H9 (cell line): ENCODE measurements around the gene CABP7. TPM values are rescaled to one million over a fixed set of nuclear protein-coding genes. Genes with fewer than 3 reads are reported as not detected.

Source experiments
- DNase-seq: peaks from one replicate; pipeline ENCODE4 v3.0.0-alpha.2; 2017
- H2AFZ ChIP-seq: one replicate; pipeline ENCODE4 v1.6.1; 2013; ENCODE audit warnings: mild to moderate bottlenecking, low read length, control low read depth, moderate library complexity
- H2AK5ac ChIP-seq: 2 replicates; pipeline ENCODE4 v1.6.1; 2013; ENCODE audit warnings: low read length, control low read depth, mixed read lengths; ENCODE audit not compliant: insufficient read length
- H2BK120ac ChIP-seq: one replicate; pipeline ENCODE4 v1.6.1; 2013; ENCODE audit warnings: low read depth, mild to moderate bottlenecking, low read length, control low read depth, inconsistent platforms; ENCODE audit not compliant: poor library complexity, severe bottlenecking
- H2BK12ac ChIP-seq: 2 replicates; pipeline ENCODE4 v1.6.1; 2013; ENCODE audit warnings: low read length, control low read depth, mixed read lengths, low read depth; ENCODE audit not compliant: insufficient read length
- H2BK15ac ChIP-seq: 2 replicates; pipeline ENCODE4 v1.6.1; 2013; ENCODE audit warnings: low read depth, low read length, control low read depth
- H2BK20ac ChIP-seq: one replicate; pipeline ENCODE4 v1.6.1; 2013; ENCODE audit warnings: low read depth, mild to moderate bottlenecking, low read length, control low read depth, inconsistent platforms; ENCODE audit not compliant: poor library complexity, severe bottlenecking
- H2BK5ac ChIP-seq: 2 replicates; pipeline ENCODE4 v1.6.1; 2013; ENCODE audit warnings: low read length, control low read depth, mixed read lengths; ENCODE audit not compliant: insufficient read length
- H3K14ac ChIP-seq: 2 replicates; pipeline ENCODE4 v1.6.1; 2013; ENCODE audit warnings: low read length, control low read depth; ENCODE audit not compliant: insufficient read depth
- H3K18ac ChIP-seq: 2 replicates; pipeline ENCODE4 v1.6.1; 2013; ENCODE audit warnings: low read depth, mild to moderate bottlenecking, mixed read lengths, low read length, control low read depth; ENCODE audit not compliant: insufficient read length
- H3K23ac ChIP-seq: 2 replicates; pipeline ENCODE4 v1.6.1; 2013; ENCODE audit warnings: low read length, control low read depth, mixed read lengths, low read depth; ENCODE audit not compliant: insufficient read length
- H3K23me2 ChIP-seq: 2 replicates; pipeline ENCODE4 v1.6.1; 2013; ENCODE audit warnings: low read depth, mild to moderate bottlenecking, mixed read lengths, low read length, control low read depth; ENCODE audit not compliant: insufficient read length, poor library complexity, severe bottlenecking
- H3K27ac ChIP-seq: 2 replicates; pipeline ENCODE4 v1.5.1; 2013; ENCODE audit warnings: low read length, control low read depth, mixed read lengths, low read depth; ENCODE audit not compliant: insufficient read length
- H3K27me3 ChIP-seq: 2 replicates; pipeline ENCODE4 v1.6.1; 2013; ENCODE audit warnings: low read length, control low read depth, inconsistent platforms; ENCODE audit not compliant: insufficient read depth
- H3K4ac ChIP-seq: 2 replicates; pipeline ENCODE4 v1.6.1; 2013; ENCODE audit warnings: low read depth, mild to moderate bottlenecking, control low read depth, inconsistent platforms, low read length, moderate library complexity
- H3K4me1 ChIP-seq: 2 replicates; pipeline ENCODE4 v1.6.1; 2013; ENCODE audit warnings: low read length, control low read depth, inconsistent platforms; ENCODE audit not compliant: insufficient read depth
- H3K4me2 ChIP-seq: 2 replicates; pipeline ENCODE4 v1.6.1; 2013; ENCODE audit warnings: low read length, control low read depth, mixed read lengths; ENCODE audit not compliant: insufficient read length, insufficient read depth
- H3K56ac ChIP-seq: 2 replicates; pipeline ENCODE4 v1.6.1; 2013; ENCODE audit warnings: low read depth, mild to moderate bottlenecking, mixed read lengths, low read length, control low read depth; ENCODE audit not compliant: insufficient read length
- H3K79me1 ChIP-seq: 2 replicates; pipeline ENCODE4 v1.6.1; 2013; ENCODE audit warnings: low read depth, mild to moderate bottlenecking, moderate library complexity, low read length, control low read depth, inconsistent platforms; ENCODE audit not compliant: insufficient read depth, poor library complexity, severe bottlenecking
- H3K79me2 ChIP-seq: 2 replicates; pipeline ENCODE4 v1.6.1; 2013; ENCODE audit warnings: low read length, control low read depth, inconsistent platforms; ENCODE audit not compliant: insufficient read depth
- H3K9ac ChIP-seq: 2 replicates; pipeline ENCODE4 v1.6.1; 2013; ENCODE audit warnings: low read length, control low read depth, mixed read lengths; ENCODE audit not compliant: insufficient read length; ENCODE audit errors: extremely low read depth
- H3K9me3 ChIP-seq: one replicate; pipeline ENCODE4 v1.6.1; 2013; ENCODE audit warnings: low read depth, low read length, inconsistent platforms; ENCODE audit not compliant: control insufficient read depth
- H3T11ph ChIP-seq: one replicate; pipeline ENCODE4 v1.6.1; 2013; ENCODE audit warnings: mild to moderate bottlenecking, low read length, control low read depth, inconsistent platforms
- H4K20me1 ChIP-seq: one replicate; pipeline ENCODE4 v1.6.1; 2013; ENCODE audit not compliant: control insufficient read depth, insufficient read length, insufficient read depth
- H4K5ac ChIP-seq: 2 replicates; pipeline ENCODE4 v1.6.1; 2013; ENCODE audit warnings: low read depth, mild to moderate bottlenecking, mixed read lengths, low read length, control low read depth; ENCODE audit not compliant: insufficient read length
- H4K8ac ChIP-seq: replicated peaks from 2 replicates; pipeline ENCODE4 v1.6.1; 2013; ENCODE audit warnings: low read length, control low read depth, mixed read lengths, low read depth; ENCODE audit not compliant: insufficient read length
- H4K91ac ChIP-seq: 2 replicates; pipeline ENCODE4 v1.6.1; 2013; ENCODE audit warnings: low read depth, mild to moderate bottlenecking, moderate library complexity, mixed read lengths, low read length, control low read depth; ENCODE audit not compliant: insufficient read length
- H3K27ac Mint-ChIP-seq, 3 experiments: 2 replicates in 2 of 3; 3 replicates in 1 of 3; pipeline ENCODE4 v1.8.0; 2020 to 2021; ENCODE audit warnings: mixed read lengths in 3 of 3, mild to moderate bottlenecking in 1 of 3, moderate library complexity in 1 of 3
- H3K27me3 Mint-ChIP-seq: 2 replicates; pipeline ENCODE4 v1.8.0; 2021; ENCODE audit warnings: low read depth, mild to moderate bottlenecking, moderate library complexity, mixed read lengths
- H3K36me3 Mint-ChIP-seq, 3 experiments: 2 replicates in 2 of 3; 3 replicates in 1 of 3; pipeline ENCODE4 v1.8.0; 2020 to 2021; ENCODE audit warnings: low read depth in 3 of 3, mixed read lengths in 3 of 3; ENCODE audit not compliant: insufficient read depth in 1 of 3
- H3K4me1 Mint-ChIP-seq, 2 experiments: 2 replicates each; pipeline ENCODE4 v1.8.0; 2020; ENCODE audit warnings: mixed read lengths in 2 of 2
- H3K4me3 Mint-ChIP-seq, 2 experiments: 2 replicates in 1 of 2; 3 replicates in 1 of 2; pipeline ENCODE4 v1.8.0; 2020 to 2021; ENCODE audit warnings: mild to moderate bottlenecking in 2 of 2, mixed read lengths in 2 of 2, moderate library complexity in 1 of 2
- H3K9me3 Mint-ChIP-seq, 2 experiments: 2 replicates in 1 of 2; 3 replicates in 1 of 2; pipeline ENCODE4 v1.8.0; 2020; ENCODE audit warnings: mild to moderate bottlenecking in 2 of 2, mixed read lengths in 2 of 2, moderate library complexity in 1 of 2
- WGBS: extraction: QIAGEN DNeasy Blood & Tissue Kit; methylation state at CpG from one replicate; pipeline ENCODE4 v1.1.7; 2013; ENCODE audit warnings: missing lambda C conversion rate, low lambda C conversion rate, mixed read lengths; ENCODE audit not compliant: insufficient read length; ENCODE audit errors: extremely low coverage; 5-methylcytosine and 5-hydroxymethylcytosine counted together
- total RNA-seq: library from RNA; stranded (reverse); gene quantifications from 2 replicates; pipeline ENCODE4 v1.2.1, GENCODE V29; 2021
- TF ChIP-seq, protein P1 (sequence below): fragments of 200-600 bp; sonication (generic); conservative IDR thresholded peaks from 3 replicates; pipeline ENCODE4 v1.8.0; 2021; ENCODE audit warnings: antibody characterized with exemption, mild to moderate bottlenecking

CABP7 gene
- total RNA-seq, 1 experiment from 2014 or later, result 0.83 TPM

DNA sequence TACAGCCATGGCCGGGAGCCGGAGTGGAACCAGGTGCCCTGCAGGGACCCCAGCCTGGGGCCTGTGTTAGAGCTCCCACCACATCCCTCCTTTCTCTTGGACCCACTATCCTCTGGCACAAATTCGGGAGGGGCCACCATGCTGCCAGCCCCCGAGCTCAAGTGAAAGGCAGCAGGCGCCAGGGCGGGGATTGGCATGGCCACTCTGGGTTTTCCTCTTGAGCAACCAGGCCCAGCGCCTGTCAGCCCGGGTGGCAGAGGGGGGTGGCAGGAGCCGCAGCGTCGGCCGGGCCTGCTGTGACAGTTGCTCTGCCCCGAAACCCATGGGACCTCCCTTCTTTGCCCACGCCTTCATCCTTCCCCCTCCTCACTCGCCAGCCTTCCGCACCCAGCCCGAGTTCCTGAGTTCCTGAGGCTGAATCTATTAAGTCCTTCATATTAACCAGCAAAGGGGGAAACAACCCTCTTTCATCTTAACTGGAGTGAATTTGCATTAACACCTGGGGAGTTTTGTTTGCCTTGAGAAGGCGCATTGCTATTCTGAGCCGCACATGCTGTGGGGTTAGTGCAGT, 16.8 kb upstream of the CABP7 start:
- H2AFZ ChIP-seq, result no peak overlapping the region
- H3K27me3 Mint-ChIP-seq, result peaks cover 86% of the 10 kb centered on the region
- H3K14ac ChIP-seq, result no peak overlapping the region; the same call in 1 of the 2 replicates
- H3K4ac ChIP-seq, result no peak overlapping the region
- TF ChIP-seq, protein P1, sequence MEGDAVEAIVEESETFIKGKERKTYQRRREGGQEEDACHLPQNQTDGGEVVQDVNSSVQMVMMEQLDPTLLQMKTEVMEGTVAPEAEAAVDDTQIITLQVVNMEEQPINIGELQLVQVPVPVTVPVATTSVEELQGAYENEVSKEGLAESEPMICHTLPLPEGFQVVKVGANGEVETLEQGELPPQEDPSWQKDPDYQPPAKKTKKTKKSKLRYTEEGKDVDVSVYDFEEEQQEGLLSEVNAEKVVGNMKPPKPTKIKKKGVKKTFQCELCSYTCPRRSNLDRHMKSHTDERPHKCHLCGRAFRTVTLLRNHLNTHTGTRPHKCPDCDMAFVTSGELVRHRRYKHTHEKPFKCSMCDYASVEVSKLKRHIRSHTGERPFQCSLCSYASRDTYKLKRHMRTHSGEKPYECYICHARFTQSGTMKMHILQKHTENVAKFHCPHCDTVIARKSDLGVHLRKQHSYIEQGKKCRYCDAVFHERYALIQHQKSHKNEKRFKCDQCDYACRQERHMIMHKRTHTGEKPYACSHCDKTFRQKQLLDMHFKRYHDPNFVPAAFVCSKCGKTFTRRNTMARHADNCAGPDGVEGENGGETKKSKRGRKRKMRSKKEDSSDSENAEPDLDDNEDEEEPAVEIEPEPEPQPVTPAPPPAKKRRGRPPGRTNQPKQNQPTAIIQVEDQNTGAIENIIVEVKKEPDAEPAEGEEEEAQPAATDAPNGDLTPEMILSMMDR, result no peak
- no peak overlapping the region for H4K91ac ChIP-seq
- no peaks in the 10 kb centered on the region for H3K9me3 ChIP-seq
- H2AK5ac ChIP-seq, result no peak overlapping the region
- no peak overlapping the region for H2BK5ac ChIP-seq
- peak overlapping the region; percentile 28 for H3K4me2 ChIP-seq
- no peak overlapping the region for H3K27ac Mint-ChIP-seq
- H3K18ac ChIP-seq, result no peak overlapping the region
- no peaks in the 10 kb centered on the region; a peak in 1 of 7 replicates for H3K36me3 Mint-ChIP-seq
- H3T11ph ChIP-seq, result no peak overlapping the region
- no peaks in the 10 kb centered on the region for H4K20me1 ChIP-seq
- peaks cover 9% of the 10 kb centered on the region for H3K23me2 ChIP-seq
- peaks cover 6% of the 10 kb centered on the region; the same call in 1 of the 2 replicates for H3K4me1 ChIP-seq
- H3K27me3 ChIP-seq, result no peaks in the 10 kb centered on the region; the same call in 1 of the 2 replicates
- no peak overlapping the region for H4K8ac ChIP-seq
- H3K4me3 Mint-ChIP-seq, result peak overlapping the region; percentile 15 to 70; a peak in 4 of 5 replicates
- no peaks in the 10 kb centered on the region for H3K79me2 ChIP-seq
- peaks cover 41 to 62% of the 10 kb centered on the region in 2 experiments for H3K4me1 Mint-ChIP-seq
- H2BK120ac ChIP-seq, result no peak overlapping the region
- no peaks in the 10 kb centered on the region for H3K79me1 ChIP-seq
- no peak overlapping the region for H2BK20ac ChIP-seq
- H4K5ac ChIP-seq, result no peak overlapping the region
- no peak overlapping the region for H2BK15ac ChIP-seq
- H3K27ac ChIP-seq, result no peak overlapping the region
- H3K56ac ChIP-seq, result no peak overlapping the region
- no peak for DNase-seq
- H3K23ac ChIP-seq, result no peak overlapping the region
- no peak overlapping the region for H2BK12ac ChIP-seq
- no CpG with 5 or more reads among the region's 19 CpGs for WGBS
- H3K9ac ChIP-seq, result no peak overlapping the region
- no peaks in the 10 kb centered on the region for H3K9me3 Mint-ChIP-seq
